K562 (cell line): ENCODE data around the gene PHEX. TPM values are rescaled to one million over a fixed set of nuclear protein-coding genes. Genes with fewer than 3 reads are reported as not detected.

Experiments
- ATAC-seq: fragments of 200-7000 bp; cut with Tn5 transposase; 3 replicates; pipeline ENCODE4 v1.9.1; 2020; ENCODE audit warnings: moderate library complexity
- BruUV-seq: library from RNA; stranded (reverse); fragments of 400-500 nt; replicated peaks from 2 replicates; lab custom pipeline; 2021; lab: Mats Ljungman, UMichigan
- CTCF ChIA-PET: fragments of 300-600 bp; formaldehyde crosslinking; extraction: SDS; loops from one replicate; lab custom pipeline; 2021; ENCODE audit warnings: low intra/inter-chr PET ratio; lab: Yijun Ruan, JAX
- POLR2A ChIA-PET: fragments of 300-600, 350-650 bp; sonication (Branson Sonifier 250); formaldehyde crosslinking; extraction: SDS; loops from one replicate; lab custom pipeline; 2021; ENCODE audit warnings: antibody characterized with exemption, inconsistent platforms; lab: Yijun Ruan, JAX
- DNase-seq, 4 experiments: peaks; one replicate each; pipeline versions ENCODE4 v3.0.0 to v3.0.0-alpha.2; 2011 to 2018; ENCODE audit warnings: low spot score in 3 of 4, mixed read lengths in 3 of 4; ENCODE audit errors: extremely low read depth in 1 of 4
- FAIRE-seq: peaks from 2 replicates; lab custom pipeline; 2011; peaks lifted over from hg19 to GRCh38; lab: Jason Lieb, UNC
- H2AFZ ChIP-seq: 2 replicates; pipeline ENCODE4 v1.6.0; 2011; ENCODE audit warnings: low read depth, low read length, control low read depth, inconsistent platforms
- H3K27ac ChIP-seq: fragments of 200-600 bp; 3 replicates; pipeline ENCODE4 v1.8.0; 2011; ENCODE audit warnings: low read depth, mild to moderate bottlenecking, control low read depth, inconsistent platforms, low read length, moderate library complexity, mixed read lengths; ENCODE audit errors: extremely low read depth
- H3K27me3 ChIP-seq, 2 experiments: fragments of 300-600 bp in 1 of 2; 2 replicates in 1 of 2; 3 replicates in 1 of 2; pipeline versions ENCODE4 v1.6.0 to v1.8.0; 2011; ENCODE audit warnings: inconsistent platforms in 2 of 2, low read length in 2 of 2, mild to moderate bottlenecking in 1 of 2, mixed read lengths in 1 of 2, moderate library complexity in 1 of 2; ENCODE audit not compliant: control insufficient read depth in 2 of 2, insufficient read depth in 2 of 2
- H3K36me3 ChIP-seq: fragments of 300-600 bp; 3 replicates; pipeline ENCODE4 v1.8.0; 2011; ENCODE audit warnings: mild to moderate bottlenecking, low read length, inconsistent platforms; ENCODE audit not compliant: control insufficient read depth, insufficient read depth
- H3K4me1 ChIP-seq, 2 experiments: fragments of 200-600 bp in 1 of 2; replicated peaks in 1 of 2; 2 replicates in 1 of 2; 3 replicates in 1 of 2; pipeline versions ENCODE4 v1.5.1 to v1.8.0; 2011; ENCODE audit warnings: inconsistent platforms in 2 of 2, low read length in 2 of 2, mild to moderate bottlenecking in 1 of 2, mixed read lengths in 1 of 2, moderate library complexity in 1 of 2; ENCODE audit not compliant: control insufficient read depth in 2 of 2, insufficient read depth in 2 of 2
- H3K4me2 ChIP-seq: 2 replicates; pipeline ENCODE4 v1.6.1; 2011; ENCODE audit warnings: low read length, control low read depth, inconsistent platforms, mixed read lengths; ENCODE audit not compliant: insufficient read depth
- H3K4me3 ChIP-seq: fragments of 200-600 bp; sonication (generic), shearing (Covaris generic); 2 replicates; pipeline ENCODE4 v1.5.1; 2016; ENCODE audit warnings: control low read depth, inconsistent platforms
- H3K79me2 ChIP-seq: fragments of 200-600 bp; 3 replicates; pipeline ENCODE4 v1.8.0; 2011; ENCODE audit warnings: low read length, inconsistent platforms; ENCODE audit not compliant: control insufficient read depth, insufficient read depth
- H3K9ac ChIP-seq, 2 experiments: 2 replicates each; pipeline versions ENCODE4 v1.6.0 to v1.6.1; 2011; ENCODE audit warnings: low read depth in 2 of 2, low read length in 2 of 2, control low read depth in 1 of 2, inconsistent platforms in 1 of 2, mild to moderate bottlenecking in 1 of 2, mixed read lengths in 1 of 2; ENCODE audit not compliant: insufficient read depth in 1 of 2
- H3K9me1 ChIP-seq: one replicate; pipeline ENCODE4 v1.6.0; 2011; ENCODE audit warnings: inconsistent platforms, mild to moderate bottlenecking, low read length, moderate library complexity; ENCODE audit not compliant: control insufficient read depth, insufficient read depth
- H3K9me3 ChIP-seq: replicated peaks from 2 replicates; pipeline ENCODE4 v1.5.1; 2011; ENCODE audit warnings: low read depth, low read length, inconsistent platforms; ENCODE audit not compliant: control insufficient read depth, insufficient read depth
- H4K20me1 ChIP-seq: replicated peaks from 2 replicates; pipeline ENCODE4 v1.6.1; 2011; ENCODE audit warnings: low read length, inconsistent platforms, mixed read lengths; ENCODE audit not compliant: control insufficient read depth, insufficient read depth
- BDP1 ChIP-seq: IDR thresholded peaks from 3 replicates; pipeline ENCODE4 v1.6.1; 2011; ENCODE audit not compliant: insufficient read length, insufficient read depth
- BMI1 ChIP-seq: fragments of 150-350 bp; IDR thresholded peaks from 2 replicates; pipeline ENCODE4 v1.6.1; 2014; ENCODE audit warnings: low read length
- EP300 ChIP-seq: IDR thresholded peaks from 2 replicates; pipeline ENCODE4 v1.6.1; 2012; ENCODE audit warnings: low read length, improper control_type of control experiment
- GTF2F1 ChIP-seq: IDR thresholded peaks from 2 replicates; pipeline ENCODE4 v1.6.1; 2011; ENCODE audit warnings: low read depth, low read length, improper control_type of control experiment
- HNRNPH1 ChIP-seq: fragments of 200-400 bp; formaldehyde crosslinking; optimal IDR thresholded peaks from 2 replicates; pipeline ENCODE3; 2017; ENCODE audit warnings: low read depth, mild to moderate bottlenecking, low read length, moderate library complexity
- NUFIP1 ChIP-seq: fragments of 450-650 bp; IDR thresholded peaks from 2 replicates; pipeline ENCODE4 v1.6.1; 2018; ENCODE audit not compliant: partially characterized antibody
- POLR2B ChIP-seq: fragments of 450-650 bp; IDR thresholded peaks from 2 replicates; pipeline ENCODE4 v1.6.1; 2018; ENCODE audit warnings: low read depth; ENCODE audit not compliant: partially characterized antibody
- POLR3G ChIP-seq: IDR thresholded peaks from 2 replicates; pipeline ENCODE4 v1.6.1; 2011; ENCODE audit not compliant: insufficient read length, insufficient replicate concordance; ENCODE audit errors: extremely low read depth
- POU5F1 ChIP-seq: fragments of 150-350 bp; IDR thresholded peaks from 2 replicates; pipeline ENCODE4 v1.6.1; 2014; ENCODE audit warnings: borderline replicate concordance, low read length, low read depth, mild to moderate bottlenecking; ENCODE audit not compliant: partially characterized antibody
- PURB ChIP-seq: sonication (generic); formaldehyde crosslinking; IDR thresholded peaks from 2 replicates; pipeline ENCODE4 v1.9.0; 2021; ENCODE audit warnings: low read depth, mild to moderate bottlenecking, missing genetic modification reagents
- RBM34 ChIP-seq: fragments of 200-400 bp; formaldehyde crosslinking; IDR thresholded peaks from 2 replicates; pipeline ENCODE4 v1.6.1; 2018; ENCODE audit warnings: low read length, borderline replicate concordance; ENCODE audit not compliant: insufficient read depth
- ZBTB7A ChIP-seq: IDR thresholded peaks from 2 replicates; pipeline ENCODE4 v1.6.1; 2011; ENCODE audit warnings: low read depth, mild to moderate bottlenecking, low read length, moderate library complexity, borderline replicate concordance; ENCODE audit not compliant: control insufficient read depth
- ZKSCAN3 ChIP-seq: fragments of 250-450 bp; sonication (Bioruptor Pico); IDR thresholded peaks from 2 replicates; pipeline ENCODE4 v1.4.0; 2020
- ZNF146 ChIP-seq: IDR thresholded peaks from one replicate; pipeline ENCODE4 v1.6.1; 2018; ENCODE audit warnings: missing compliant biosample characterization; ENCODE audit not compliant: unreplicated experiment
- ZNF384 ChIP-seq: IDR thresholded peaks from 2 replicates; pipeline ENCODE4 v1.6.1; 2012; ENCODE audit warnings: low read depth, low read length, improper control_type of control experiment
- ZNF766 ChIP-seq: fragments of 200-800 bp; sonication (Bioruptor generic); conservative IDR thresholded peaks from 2 replicates; pipeline ENCODE4 v1.6.1; 2016; ENCODE audit warnings: missing genetic modification characterization, missing compliant biosample characterization
- WGBS: fragments of 100-300 bp; shearing (Covaris generic); methylation state at CpG from one replicate; pipeline ENCODE4 v1.1.6; 2016; ENCODE audit warnings: low coverage, mixed read lengths; ENCODE audit not compliant: insufficient coverage; ENCODE audit errors: missing lambda C conversion rate; 5-methylcytosine and 5-hydroxymethylcytosine counted together
- in situ Hi-C: fragments of 300-500 bp; cut with MboI; formaldehyde crosslinking; loops from 4 replicates; pipeline ENCODE4 v1.15.0; 2018; ENCODE audit warnings: inconsistent platforms, mixed read lengths
- intact Hi-C: fragments of 100-400 bp; cut with micrococcal nuclease; formaldehyde crosslinking; loops from 2 replicates; pipeline ENCODE4 v1.14.2; 2022
- polyA plus RNA-seq, 8 experiments: library from polyadenylated mRNA; depleted of rRNA in 4 of 8; stranded (reverse) in 5 of 8; unstranded in 3 of 8; fragments of >200 nt; fragmentation: Nextera tagmentation in 2 of 8; fragmentation: Illumina TruSeq in 1 of 8; extraction: Ambion mirVana in 2 of 8; extraction: Trizol in 1 of 8; gene quantifications; 2 replicates each; pipeline versions ENCODE4 v1.2.1 to v1.2.3, GENCODE V29; 2011 to 2014; ENCODE audit warnings: inconsistent platforms in 1 of 8, missing spikeins in 1 of 8
- total RNA-seq, 7 experiments: library from RNA; depleted of rRNA in 6 of 7; stranded (reverse); fragments of >200 nt in 6 of 7; fragmentation: Illumina TruSeq in 2 of 7; extraction: Trizol in 2 of 7; gene quantifications; 2 replicates each; pipeline versions ENCODE4 v1.2.1 to v1.2.3, GENCODE V29; 2011 to 2021; ENCODE audit warnings: low replicate concordance in 1 of 7
- TF ChIP-seq, protein P1 (sequence below): sonication (generic); IDR thresholded peaks from 2 replicates; pipeline ENCODE4 v1.6.1; 2016
- TF ChIP-seq, protein P2 (sequence below): fragments of 450-650 bp; IDR thresholded peaks from 2 replicates; pipeline ENCODE4 v1.6.1; 2016
- TF ChIP-seq, protein P3 (sequence below): fragments of 450-650 bp; IDR thresholded peaks from 2 replicates; pipeline ENCODE4 v1.6.1; 2018; ENCODE audit not compliant: partially characterized antibody

PHEX gene
- total and polyA plus RNA-seq, 9 of the 15 experiments (the other 6 are each of a cell fraction or from before 2014, with no cell fraction given): 0.01 to 0.11 (median 0.04) TPM; not detected in 6

DNA sequence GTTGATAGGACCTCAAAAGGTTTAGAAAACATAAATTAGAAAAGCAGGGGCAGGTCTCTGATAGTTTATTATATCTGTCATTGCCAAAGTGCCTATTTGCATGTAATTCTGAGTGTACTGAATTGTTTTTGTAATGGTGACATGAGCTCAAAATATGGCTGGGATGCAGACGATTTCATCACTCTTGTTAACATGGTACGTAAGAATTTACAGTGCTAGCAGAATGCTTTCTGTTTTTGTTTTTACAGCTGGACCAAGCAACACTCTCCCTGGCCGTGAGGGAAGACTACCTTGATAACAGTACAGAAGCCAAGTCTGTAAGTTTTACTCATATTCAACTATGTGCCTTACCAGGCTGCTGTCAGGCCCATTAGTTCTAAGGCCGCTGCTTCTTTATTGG lies 58.1 kb downstream of the PHEX start:
- H3K9ac ChIP-seq: no peak overlapping the region
- FAIRE-seq: no peak
- H3K27me3 ChIP-seq: no peaks in the 10 kb centered on the region
- H3K79me2 ChIP-seq: no peaks in the 10 kb centered on the region
- POLR2A ChIA-PET: no interaction called here
- H3K27ac ChIP-seq: no peak overlapping the region
- CTCF ChIA-PET: no interaction called here
- H3K36me3 ChIP-seq: no peaks in the 10 kb centered on the region
- BruUV-seq: no TSS peak
- 8% methylated on average over 4 of the region's 4 CpGs for WGBS
- no peaks in the 10 kb centered on the region for H3K9me3 ChIP-seq
- H3K4me2 ChIP-seq: no peak overlapping the region
- H3K9me1 ChIP-seq: no peaks in the 10 kb centered on the region
- intact Hi-C loops: no loop called here
- no peak for DNase-seq
- no peaks in the 10 kb centered on the region for H3K4me1 ChIP-seq
- H2AFZ ChIP-seq: no peak overlapping the region
- no peaks in the 10 kb centered on the region for H4K20me1 ChIP-seq
- ATAC-seq: no peak
- in situ Hi-C loops: no loop called here
- H3K4me3 ChIP-seq: no peak overlapping the region
- TF ChIP-seq NUFIP1: no peak
- TF ChIP-seq, protein P1, sequence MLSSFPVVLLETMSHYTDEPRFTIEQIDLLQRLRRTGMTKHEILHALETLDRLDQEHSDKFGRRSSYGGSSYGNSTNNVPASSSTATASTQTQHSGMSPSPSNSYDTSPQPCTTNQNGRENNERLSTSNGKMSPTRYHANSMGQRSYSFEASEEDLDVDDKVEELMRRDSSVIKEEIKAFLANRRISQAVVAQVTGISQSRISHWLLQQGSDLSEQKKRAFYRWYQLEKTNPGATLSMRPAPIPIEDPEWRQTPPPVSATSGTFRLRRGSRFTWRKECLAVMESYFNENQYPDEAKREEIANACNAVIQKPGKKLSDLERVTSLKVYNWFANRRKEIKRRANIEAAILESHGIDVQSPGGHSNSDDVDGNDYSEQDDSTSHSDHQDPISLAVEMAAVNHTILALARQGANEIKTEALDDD: no peak
- no peak for TF ChIP-seq GTF2F1
- no peak for TF ChIP-seq ZBTB7A
- no peak for TF ChIP-seq HNRNPH1
- no peak for TF ChIP-seq PURB (CRISPR knock-in tag)
- no peak for TF ChIP-seq ZNF384
- TF ChIP-seq, protein P2, sequence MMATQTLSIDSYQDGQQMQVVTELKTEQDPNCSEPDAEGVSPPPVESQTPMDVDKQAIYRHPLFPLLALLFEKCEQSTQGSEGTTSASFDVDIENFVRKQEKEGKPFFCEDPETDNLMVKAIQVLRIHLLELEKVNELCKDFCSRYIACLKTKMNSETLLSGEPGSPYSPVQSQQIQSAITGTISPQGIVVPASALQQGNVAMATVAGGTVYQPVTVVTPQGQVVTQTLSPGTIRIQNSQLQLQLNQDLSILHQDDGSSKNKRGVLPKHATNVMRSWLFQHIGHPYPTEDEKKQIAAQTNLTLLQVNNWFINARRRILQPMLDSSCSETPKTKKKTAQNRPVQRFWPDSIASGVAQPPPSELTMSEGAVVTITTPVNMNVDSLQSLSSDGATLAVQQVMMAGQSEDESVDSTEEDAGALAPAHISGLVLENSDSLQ: no peak
- TF ChIP-seq ZNF146: no peak
- TF ChIP-seq RBM34: no peak
- no peak for TF ChIP-seq ZKSCAN3 (CRISPR knock-in tag)
- TF ChIP-seq EP300: no peak
- TF ChIP-seq, protein P3, sequence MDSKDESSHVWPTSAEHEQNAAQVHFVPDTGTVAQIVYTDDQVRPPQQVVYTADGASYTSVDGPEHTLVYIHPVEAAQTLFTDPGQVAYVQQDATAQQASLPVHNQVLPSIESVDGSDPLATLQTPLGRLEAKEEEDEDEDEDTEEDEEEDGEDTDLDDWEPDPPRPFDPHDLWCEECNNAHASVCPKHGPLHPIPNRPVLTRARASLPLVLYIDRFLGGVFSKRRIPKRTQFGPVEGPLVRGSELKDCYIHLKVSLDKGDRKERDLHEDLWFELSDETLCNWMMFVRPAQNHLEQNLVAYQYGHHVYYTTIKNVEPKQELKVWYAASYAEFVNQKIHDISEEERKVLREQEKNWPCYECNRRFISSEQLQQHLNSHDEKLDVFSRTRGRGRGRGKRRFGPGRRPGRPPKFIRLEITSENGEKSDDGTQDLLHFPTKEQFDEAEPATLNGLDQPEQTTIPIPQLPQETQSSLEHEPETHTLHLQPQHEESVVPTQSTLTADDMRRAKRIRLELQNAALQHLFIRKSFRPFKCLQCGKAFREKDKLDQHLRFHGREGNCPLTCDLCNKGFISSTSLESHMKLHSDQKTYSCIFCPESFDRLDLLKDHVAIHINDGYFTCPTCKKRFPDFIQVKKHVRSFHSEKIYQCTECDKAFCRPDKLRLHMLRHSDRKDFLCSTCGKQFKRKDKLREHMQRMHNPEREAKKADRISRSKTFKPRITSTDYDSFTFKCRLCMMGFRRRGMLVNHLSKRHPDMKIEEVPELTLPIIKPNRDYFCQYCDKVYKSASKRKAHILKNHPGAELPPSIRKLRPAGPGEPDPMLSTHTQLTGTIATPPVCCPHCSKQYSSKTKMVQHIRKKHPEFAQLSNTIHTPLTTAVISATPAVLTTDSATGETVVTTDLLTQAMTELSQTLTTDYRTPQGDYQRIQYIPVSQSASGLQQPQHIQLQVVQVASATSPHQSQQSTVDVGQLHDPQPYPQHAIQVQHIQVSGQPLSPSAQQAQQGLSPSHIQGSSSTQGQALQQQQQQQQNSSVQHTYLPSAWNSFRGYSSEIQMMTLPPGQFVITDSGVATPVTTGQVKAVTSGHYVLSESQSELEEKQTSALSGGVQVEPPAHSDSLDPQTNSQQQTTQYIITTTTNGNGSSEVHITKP: no peak
- TF ChIP-seq ZNF766 (CRISPR knock-in tag): no peak
- TF ChIP-seq POLR2B: no peak
- no peak for TF ChIP-seq BMI1
- no peak for TF ChIP-seq BDP1
- TF ChIP-seq POU5F1: no peak
- TF ChIP-seq POLR3G: no peak
